ENCODE results near the gene CLIC4. TPM values are rescaled to one million over a fixed set of nuclear protein-coding genes. Genes with fewer than 3 reads are reported as not detected.
A peak's percentile ranks its signal among the peaks of the same experiment; 100 is the strongest.
"Not testable (repeated sequence)": the region's sequence is repeated elsewhere in the genome, so short reads cannot be mapped to it uniquely, and the experiment has no call there.

Gene CLIC4
- total RNA-seq, 4 donors from 2014 or later = 205 to 309 (median 292) TPM

- ATAC-seq (ENCODE audit: low FRiP score) = no peak
- no peak for DNase-seq (ENCODE audit: low spot score)
- TF ChIP-seq CTCF (IDR thresholded peaks at IDR 0.05) = no peak
These were observed 9.0 kb downstream of the CLIC4 start for GRCh38 chr1:24754229-24754628.

- ATAC-seq (ENCODE audit: low FRiP score); DNase-seq (ENCODE audit: low spot score): not testable (repeated sequence)
These were observed 10.1 kb downstream of the CLIC4 start for GRCh38 chr1:24755323-24755722.

GRCh38 chr1:24756395-24756794, 11.1 kb downstream of the CLIC4 start:
- TF ChIP-seq CTCF (IDR thresholded peaks at IDR 0.05) = no peak
- ATAC-seq (ENCODE audit: low FRiP score) = no peak
- DNase-seq (ENCODE audit: low spot score) = no peak

GRCh38 chr1:24759492-24759891, 14.2 kb downstream of the CLIC4 start:
- DNase-seq (ENCODE audit: low spot score) = no peak

GRCh38 chr1:24761582-24761981, 16.3 kb downstream of the CLIC4 start:
- ATAC-seq (ENCODE audit: low FRiP score) (no peak), DNase-seq (ENCODE audit: low spot score) (no peak)
- no peak for TF ChIP-seq CTCF (IDR thresholded peaks at IDR 0.05)

More at GRCh38 chr1:24759492-24759891, 14.2 kb downstream of the CLIC4 start:
- TF ChIP-seq CTCF (IDR thresholded peaks at IDR 0.05) = no peak
- no peak for ATAC-seq (ENCODE audit: low FRiP score)

- TF ChIP-seq CTCF (IDR thresholded peaks at IDR 0.05) = no peak
- peak; percentile 18 for ATAC-seq (ENCODE audit: low FRiP score)
- DNase-seq (ENCODE audit: low spot score) = no peak
These were observed 17.0 kb downstream of the CLIC4 start for GRCh38 chr1:24762133-24762676.

- no peak for DNase-seq (ENCODE audit: low spot score)
- no peak for ATAC-seq (ENCODE audit: low FRiP score)
- no peak for TF ChIP-seq CTCF (IDR thresholded peaks at IDR 0.05)
These were observed 18.4 kb downstream of the CLIC4 start for GRCh38 chr1:24763671-24764070.

GRCh38 chr1:24764439-24764838, 19.2 kb downstream of the CLIC4 start:
- no peak for TF ChIP-seq CTCF (IDR thresholded peaks at IDR 0.05)
- no peak for ATAC-seq (ENCODE audit: low FRiP score)
- no peak for DNase-seq (ENCODE audit: low spot score)
